GM18867 (cell line): Measurements from ENCODE around the gene COL5A1.
"Not testable (repeated sequence)": the region's sequence is repeated elsewhere in the genome, so short reads cannot be mapped to it uniquely, and the experiment has no call there.

ENCODE experiments used
- ATAC-seq: cut with Tn5 transposase; IDR thresholded peaks from one replicate; pipeline ENCODE4 v1.9.1; 2021; ENCODE audit warnings: mild to moderate bottlenecking, moderate library complexity; ENCODE audit not compliant: unreplicated experiment

The COL5A1 gene

GRCh38 chr9:134638502-134639090 is 3.0 kb upstream of the COL5A1 start:
- no peak for ATAC-seq

- no peak for ATAC-seq
Observed at GRCh38 chr9:134639994-134640393, 1.6 kb upstream of the COL5A1 start.

- no peak for ATAC-seq
Observed at GRCh38 chr9:134640506-134641172, 964 bp upstream of the COL5A1 start.

DNA sequence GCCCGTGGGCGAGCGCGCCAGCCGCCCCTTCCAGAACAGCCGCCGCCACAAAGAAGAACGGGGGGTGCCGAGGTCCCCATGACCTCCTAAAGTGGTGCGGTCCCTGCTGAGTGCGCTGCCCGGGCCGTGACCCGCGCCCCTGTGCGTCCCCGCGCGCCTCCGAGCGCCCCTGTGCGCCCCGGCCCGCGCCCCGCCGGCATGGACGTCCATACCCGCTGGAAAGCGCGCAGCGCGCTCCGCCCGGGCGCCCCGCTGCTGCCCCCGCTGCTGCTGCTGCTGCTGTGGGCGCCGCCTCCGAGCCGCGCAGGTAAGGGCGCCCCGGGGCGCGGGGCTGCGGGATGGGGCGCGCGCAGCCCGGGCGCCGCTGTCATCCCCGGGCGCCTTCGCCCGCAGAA is 384 bp downstream of the COL5A1 start:
- ATAC-seq = no peak

GRCh38 chr9:134642385-134643181 is 980 bp downstream of the COL5A1 start:
- ATAC-seq = no peak

DNA sequence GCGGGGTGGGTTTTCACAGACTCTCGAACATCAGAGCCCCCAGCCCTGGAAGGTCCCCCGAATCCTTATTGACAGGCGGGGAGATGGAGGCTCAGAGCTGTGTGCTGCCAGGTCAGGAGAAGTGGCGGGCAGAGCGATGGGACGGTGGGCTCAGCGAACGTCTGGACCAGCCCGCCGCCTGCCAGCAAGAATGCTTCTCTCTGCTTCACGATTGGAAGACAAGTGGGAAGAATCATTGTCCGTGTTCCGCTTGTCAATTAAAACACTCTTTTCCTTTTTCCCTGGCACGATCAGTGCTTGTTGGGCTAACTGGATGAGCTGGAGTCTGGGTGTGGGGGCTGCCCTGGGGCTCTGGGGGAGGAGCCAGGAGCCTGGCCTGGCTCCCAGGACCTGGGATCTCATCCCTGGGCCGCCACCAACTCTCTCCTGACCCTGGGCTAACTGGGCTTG is 1.6 kb downstream of the COL5A1 start:
- ATAC-seq = no peak

GRCh38 chr9:134644401-134644724 is 2.8 kb downstream of the COL5A1 start:
- ATAC-seq = not testable (repeated sequence)

DNA sequence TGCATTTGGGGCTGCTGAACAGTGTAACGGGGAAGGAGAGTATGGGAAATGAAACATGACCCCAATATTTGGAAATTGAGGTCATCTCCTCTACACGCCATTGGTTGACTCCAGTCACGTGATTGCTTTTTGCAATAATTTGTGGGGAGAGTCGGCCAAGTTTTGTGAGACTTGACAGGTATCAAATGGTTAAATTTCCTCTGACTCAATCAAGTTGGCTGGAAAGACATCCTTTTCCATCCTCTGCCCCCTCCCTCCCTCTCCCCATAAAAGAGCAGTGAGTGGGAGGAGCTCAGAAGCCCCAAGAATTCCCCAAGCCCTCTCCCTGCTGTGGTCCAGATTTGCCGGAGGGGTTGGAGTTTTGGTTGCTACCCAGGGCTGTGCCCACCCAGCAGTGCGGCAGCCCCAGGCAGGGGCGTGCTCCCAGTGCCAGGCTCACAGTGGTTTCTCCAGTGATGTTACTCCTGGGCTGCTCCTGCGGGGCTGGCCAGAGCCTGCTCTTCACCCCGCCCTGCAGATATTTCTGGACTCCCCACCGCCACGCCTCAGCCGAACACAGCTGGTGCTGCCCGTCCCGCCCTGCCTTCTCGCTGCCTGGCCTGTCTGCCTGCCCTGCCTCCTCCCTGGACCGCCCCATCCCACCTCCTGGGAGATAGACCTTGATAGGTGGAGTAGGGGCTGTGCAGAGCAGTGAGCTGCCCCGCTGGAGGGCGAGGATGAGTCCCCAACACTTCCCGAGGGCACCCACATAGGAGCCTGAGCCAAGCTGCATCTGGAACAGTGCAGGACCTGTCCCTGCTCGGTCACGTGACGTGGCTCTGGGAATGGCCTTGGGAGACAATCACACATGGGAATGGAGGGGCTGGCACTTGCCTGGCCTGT is 3.4 kb downstream of the COL5A1 start:
- no peak for ATAC-seq

DNA sequence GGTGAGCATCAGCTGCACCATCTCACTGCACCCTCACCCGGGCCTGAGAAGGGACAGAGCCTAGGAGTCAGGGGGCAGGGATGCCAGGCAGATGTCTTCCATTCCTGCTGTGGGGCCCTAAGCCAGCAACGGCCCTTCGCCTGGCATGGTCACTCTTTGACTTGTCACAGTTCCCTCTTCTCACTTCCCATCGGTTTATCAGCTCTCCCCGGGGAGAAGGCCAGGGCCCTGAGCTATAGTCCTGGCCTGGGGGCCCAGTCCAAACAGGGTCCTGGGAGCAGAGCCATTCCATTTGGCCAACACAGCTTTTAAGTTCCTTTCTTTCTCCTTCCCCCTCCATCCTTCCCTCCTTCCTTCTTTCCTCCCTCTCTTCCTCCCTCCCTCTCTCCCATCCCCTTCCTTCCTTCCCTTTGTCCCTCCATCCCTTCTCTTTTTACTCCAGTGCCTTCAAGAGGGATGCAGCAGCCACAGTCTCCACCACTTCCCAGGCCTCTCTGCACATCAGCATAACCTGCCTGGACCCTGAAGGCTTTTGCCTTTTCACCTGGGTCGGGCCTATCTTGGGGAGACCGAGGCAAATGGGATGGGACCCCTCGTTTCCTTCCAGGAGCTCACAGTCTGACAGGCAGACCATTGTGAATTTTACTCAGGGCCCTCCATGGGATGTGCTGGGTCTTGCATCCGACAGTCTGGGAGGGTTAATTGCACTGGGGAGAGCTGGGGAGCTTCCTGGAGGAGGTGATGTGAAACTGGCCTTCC is 4.2 kb downstream of the COL5A1 start:
- no peak for ATAC-seq

GRCh38 chr9:134647359-134648080 is 5.9 kb downstream of the COL5A1 start:
- no peak for ATAC-seq

DNA sequence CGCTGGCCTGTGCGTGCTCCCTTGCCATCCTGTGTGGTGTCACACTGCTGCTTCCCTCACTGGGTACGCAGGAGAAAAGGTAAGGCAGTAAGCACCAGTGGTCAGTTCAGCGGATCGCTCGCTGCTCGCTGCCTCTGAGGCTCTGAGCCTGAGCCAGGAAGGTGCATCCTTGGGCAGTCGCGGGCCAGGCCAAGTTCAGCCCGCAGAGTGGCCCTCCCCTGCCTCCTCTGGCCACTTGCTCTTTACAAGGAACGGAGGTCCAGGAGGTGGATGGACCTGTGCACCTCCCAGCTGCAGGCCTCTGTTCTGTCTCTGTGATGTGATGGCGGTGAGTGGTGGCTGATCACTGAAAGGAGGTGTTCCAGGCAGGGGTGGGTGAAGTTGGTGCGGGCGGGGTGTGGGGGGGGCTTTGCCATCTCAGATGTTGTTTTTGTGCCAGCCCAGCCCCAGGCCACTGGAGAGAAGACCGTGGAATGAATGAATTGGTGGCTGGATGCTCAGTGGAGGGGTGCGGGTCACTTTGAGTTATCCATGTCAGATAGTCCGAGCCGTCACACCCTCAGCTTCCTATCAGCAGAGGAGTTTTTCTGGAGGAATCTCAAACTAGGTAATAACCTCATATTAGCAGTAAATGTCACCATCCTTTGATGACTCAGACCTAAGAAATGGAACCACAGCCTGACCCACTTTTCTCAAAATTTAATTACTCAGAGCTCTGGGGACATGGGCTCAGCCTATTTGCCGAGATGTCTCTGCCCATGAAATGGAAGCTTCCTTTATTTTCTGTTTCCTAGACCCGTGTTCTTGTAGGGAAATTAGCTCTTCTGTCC is 7.3 kb downstream of the COL5A1 start:
- ATAC-seq = no peak

DNA sequence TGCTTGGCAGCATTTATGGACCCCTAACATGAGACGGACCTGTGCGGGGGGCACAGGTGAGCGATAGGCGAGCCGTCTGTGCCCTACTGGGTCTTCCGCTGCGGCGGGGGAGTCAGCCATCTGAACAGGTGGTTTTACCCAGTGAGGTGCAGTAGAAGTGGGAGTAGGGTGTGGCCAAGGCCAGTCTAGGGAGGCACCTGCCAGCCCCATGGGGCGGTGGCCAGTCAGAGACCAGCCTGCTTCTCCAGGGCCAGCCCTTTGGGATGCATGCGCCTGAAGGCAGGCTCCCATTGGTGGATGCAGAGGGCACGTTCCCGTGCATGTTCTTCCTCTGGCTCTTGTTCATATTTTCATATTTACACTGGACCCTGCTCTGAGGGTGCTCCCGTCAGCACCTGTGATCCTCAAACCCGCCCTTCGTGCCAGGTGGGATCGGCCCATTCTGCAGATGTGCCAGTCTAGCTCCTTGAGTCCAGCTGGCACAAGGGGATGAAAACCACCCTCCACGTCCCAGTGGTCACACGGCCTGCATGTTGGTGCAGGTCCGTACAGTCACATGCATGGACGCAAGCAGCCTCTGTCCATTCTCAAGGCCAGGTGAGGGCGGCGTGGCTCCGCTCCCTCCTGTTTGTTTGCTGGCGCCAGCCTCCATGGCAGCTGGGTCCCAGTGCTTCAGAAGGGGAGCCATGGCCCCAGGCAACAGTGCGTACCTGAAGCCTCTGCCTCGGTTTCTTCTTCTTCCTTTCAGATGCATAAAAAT is 9.0 kb downstream of the COL5A1 start:
- no peak for ATAC-seq

DNA sequence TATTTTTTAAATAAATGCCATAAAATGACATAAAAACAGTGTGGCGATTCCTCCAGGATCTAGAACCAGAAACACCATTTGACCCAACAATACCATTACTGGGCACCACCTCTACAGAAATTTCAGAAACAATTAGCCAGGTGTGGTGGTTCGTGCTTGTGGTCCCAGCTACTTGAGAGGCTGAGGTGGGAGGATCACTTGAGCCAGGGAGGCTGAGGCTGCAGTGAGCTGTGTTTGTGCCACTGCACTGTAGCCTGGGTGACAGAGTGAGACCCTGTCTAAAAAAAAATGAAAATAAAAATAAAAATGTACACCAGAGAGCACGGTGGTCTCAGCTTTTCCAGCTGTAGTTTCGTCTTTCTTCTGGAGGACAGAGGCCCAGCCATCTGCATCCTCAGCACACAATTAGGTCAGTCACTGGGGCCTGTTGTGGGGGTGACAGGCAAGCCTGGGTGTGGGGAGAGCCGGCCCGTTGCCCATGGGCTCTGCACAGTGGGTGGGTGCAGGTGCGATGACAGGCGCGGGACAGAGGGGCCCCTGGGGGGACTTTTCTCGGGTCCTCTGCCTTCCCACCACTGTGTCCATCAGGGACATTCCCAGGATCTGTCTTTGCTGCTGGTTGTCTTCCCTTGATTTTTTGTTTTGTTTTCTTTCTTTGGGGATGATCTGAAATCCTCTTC is 9.8 kb downstream of the COL5A1 start:
- no peak for ATAC-seq

DNA sequence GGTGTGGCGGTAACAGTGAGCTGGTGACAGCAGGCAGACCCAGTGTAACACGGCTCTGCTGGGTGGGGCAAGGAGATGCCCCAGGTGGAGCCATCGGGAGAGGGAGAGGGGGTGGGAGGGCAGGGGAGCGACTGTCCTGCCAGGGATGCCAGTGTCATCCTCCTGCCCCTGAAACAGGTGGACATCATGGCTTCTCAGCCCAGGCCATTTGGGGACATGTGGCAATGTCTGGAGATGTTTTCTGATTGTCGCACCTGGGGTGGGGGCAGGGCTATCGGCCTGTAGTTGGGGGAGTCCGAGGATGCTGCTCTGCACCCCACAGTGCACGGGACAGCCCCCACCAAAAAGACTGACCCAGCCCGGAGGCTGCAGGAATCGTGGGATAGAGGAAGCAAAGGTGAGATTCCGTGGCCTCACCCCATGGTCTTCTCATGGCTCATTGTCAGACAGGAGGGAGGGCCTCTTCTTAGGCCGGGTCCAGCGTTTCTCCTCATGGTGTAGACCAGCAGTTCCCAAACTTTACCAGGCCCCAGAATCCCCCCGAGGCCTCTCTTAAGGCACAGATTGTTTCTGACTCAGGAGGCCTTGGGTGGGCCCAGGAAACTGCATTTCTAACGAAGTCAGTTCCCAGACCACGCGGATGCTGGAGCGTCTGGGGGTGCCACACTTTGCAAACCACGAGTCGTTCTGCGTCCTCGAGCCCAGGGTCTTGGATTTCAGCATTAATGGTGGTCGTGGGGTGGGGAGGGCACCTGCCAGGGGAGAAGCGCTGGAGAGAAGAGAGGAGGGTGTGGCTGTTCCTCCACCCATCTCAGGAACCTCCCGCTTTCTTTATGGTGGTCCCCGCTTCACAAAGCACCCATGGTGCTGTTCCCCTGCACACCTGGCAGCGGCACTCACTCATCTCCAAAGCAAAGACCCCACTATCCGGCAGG is 11.0 kb downstream of the COL5A1 start:
- no peak for ATAC-seq

DNA sequence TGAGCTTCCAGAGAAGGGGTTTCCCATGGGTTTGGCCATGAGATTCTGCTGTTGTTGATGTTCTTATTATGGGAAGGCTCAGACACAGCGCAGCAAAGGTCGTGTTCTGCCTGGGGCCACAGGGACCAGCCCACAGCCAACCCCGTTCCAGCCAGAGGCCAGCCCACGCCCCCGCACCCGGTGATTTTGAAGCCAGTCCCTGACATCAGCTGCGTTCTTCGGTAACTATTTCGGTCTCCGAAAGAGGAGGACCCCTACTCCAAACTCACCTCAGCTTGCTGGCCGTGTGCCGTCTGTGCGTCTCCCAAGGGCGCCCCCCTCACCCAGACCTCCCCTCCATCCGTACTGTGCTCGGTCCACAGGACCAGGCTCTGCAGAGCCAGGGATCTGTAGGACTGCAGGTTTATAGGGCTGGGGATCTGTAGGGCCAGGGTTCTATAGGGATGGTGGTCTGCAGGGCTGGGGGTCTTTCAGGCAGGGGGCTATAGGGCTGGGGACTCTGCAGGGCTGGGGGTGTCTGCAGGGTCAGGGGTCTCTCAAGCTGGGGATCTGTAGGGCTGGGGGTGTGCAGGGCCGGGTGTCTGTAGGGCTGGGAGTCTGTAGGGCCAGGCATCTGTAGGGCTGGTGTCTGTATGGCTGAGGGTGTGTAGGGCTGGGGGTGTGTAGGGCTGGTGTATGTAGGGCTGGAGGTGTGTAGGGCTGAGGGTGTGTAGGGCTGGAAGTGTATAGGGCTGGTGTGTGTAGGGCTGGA is 11.8 kb downstream of the COL5A1 start:
- no peak for ATAC-seq

DNA sequence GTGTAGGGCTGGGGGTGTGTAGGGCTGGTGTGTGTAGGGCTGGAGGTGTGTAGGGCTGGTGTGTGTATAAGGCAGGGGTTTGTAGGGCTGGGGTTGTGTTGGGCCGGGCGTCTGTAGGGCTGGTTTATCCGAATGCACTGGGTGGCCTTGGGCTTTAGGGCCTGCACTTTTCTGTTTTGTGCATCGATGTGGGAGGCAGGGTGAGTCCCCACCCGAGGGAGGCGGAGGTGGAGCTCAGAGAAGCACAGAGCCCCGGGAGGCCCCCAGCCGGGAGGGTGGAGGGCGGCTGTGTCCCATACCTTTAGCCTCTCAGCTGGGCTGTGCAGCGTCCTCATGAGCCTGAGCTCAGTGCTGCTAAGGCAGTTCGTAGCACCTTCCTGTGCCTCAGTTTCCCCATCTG is 13.5 kb downstream of the COL5A1 start:
- no peak for ATAC-seq
